ENCODE data around the gene GATM.

- TF ChIP-seq CTCF (IDR thresholded peaks at IDR 0.05), result no peak
- TF ChIP-seq POLR2A (IDR thresholded peaks at IDR 0.05), result no peak
Observed at GRCh38 chr15:45389351-45389750, 11.0 kb upstream of the GATM start.

Data from testis (tissue), 2 donors.